IMR-90 (cell line): Measurements from ENCODE around the gene NUDT8. TPM values are rescaled to one million over a fixed set of nuclear protein-coding genes. Genes with fewer than 3 reads are reported as not detected.

Experiments
- ATAC-seq: fragments of 200-7000 bp; cut with Tn5 transposase; 2 replicates; pipeline ENCODE4 v1.9.1; 2020; ENCODE audit warnings: low read depth, mild to moderate bottlenecking, moderate library complexity
- BruUV-seq: library from RNA; stranded (reverse); fragments of 400-500 nt; replicated peaks from 2 replicates; lab custom pipeline; 2021; lab: Mats Ljungman, UMichigan
- CTCF ChIA-PET: fragments of 300-600 bp; formaldehyde crosslinking; extraction: SDS; loops from one replicate; lab custom pipeline; 2021; ENCODE audit warnings: antibody characterized with exemption; lab: Yijun Ruan, JAX
- POLR2A ChIA-PET: fragments of 300-600 bp; sonication (Branson Sonifier 250); formaldehyde crosslinking; loops from one replicate; lab custom pipeline; 2022; ENCODE audit warnings: antibody characterized with exemption; ENCODE audit not compliant: unreplicated experiment; lab: Charles Lee
- DNase-seq: peaks from one replicate; pipeline ENCODE4 v3.0.0; 2013
- H2AFZ ChIP-seq: replicated peaks from 2 replicates; pipeline ENCODE3; 2013; ENCODE audit warnings: low read length, mild to moderate bottlenecking; ENCODE audit not compliant: poor library complexity
- H2AK5ac ChIP-seq: 2 replicates; pipeline ENCODE4 v1.6.1; 2013; ENCODE audit warnings: low read depth, low read length, inconsistent platforms
- H2AK9ac ChIP-seq: replicated peaks from 2 replicates; pipeline ENCODE3; 2013; ENCODE audit warnings: mild to moderate bottlenecking, low read depth, low read length, moderate library complexity; ENCODE audit not compliant: poor library complexity
- H2BK120ac ChIP-seq: 2 replicates; pipeline ENCODE4 v1.6.1; 2013; ENCODE audit warnings: low read depth, low read length, inconsistent platforms
- H2BK15ac ChIP-seq: 3 replicates; pipeline ENCODE4 v1.6.1; 2013; ENCODE audit warnings: low read depth, low read length, inconsistent platforms
- H2BK20ac ChIP-seq: 2 replicates; pipeline ENCODE4 v1.6.1; 2013; ENCODE audit warnings: low read depth, mild to moderate bottlenecking, inconsistent platforms, low read length, moderate library complexity
- H2BK5ac ChIP-seq: 2 replicates; pipeline ENCODE4 v1.6.1; 2013; ENCODE audit warnings: mild to moderate bottlenecking, low read depth, low read length, inconsistent platforms; ENCODE audit not compliant: poor library complexity, severe bottlenecking
- H3K14ac ChIP-seq: replicated peaks from 2 replicates; pipeline ENCODE4 v1.6.1; 2013; ENCODE audit warnings: low read depth, low read length, inconsistent platforms
- H3K18ac ChIP-seq: 2 replicates; pipeline ENCODE4 v1.6.1; 2013; ENCODE audit warnings: low read depth, low read length, control low read depth
- H3K23ac ChIP-seq: 2 replicates; pipeline ENCODE4 v1.6.1; 2013; ENCODE audit warnings: low read depth, low read length, inconsistent platforms
- H3K27ac ChIP-seq: 2 replicates; pipeline ENCODE4 v1.5.1; 2013; ENCODE audit warnings: mild to moderate bottlenecking, control low read depth, low read length; ENCODE audit not compliant: insufficient read depth
- H3K27me3 ChIP-seq: 2 replicates; pipeline ENCODE4 v1.6.1; 2013; ENCODE audit warnings: low read length; ENCODE audit not compliant: control insufficient read depth, insufficient read depth
- H3K36me3 ChIP-seq: 2 replicates; pipeline ENCODE4 v1.6.1; 2013; ENCODE audit warnings: low read length, mixed read lengths; ENCODE audit not compliant: control insufficient read depth, insufficient read depth
- H3K4ac ChIP-seq: 2 replicates; pipeline ENCODE4 v1.6.1; 2013; ENCODE audit warnings: low read depth, low read length, inconsistent platforms
- H3K4me1 ChIP-seq: 2 replicates; pipeline ENCODE4 v1.6.1; 2013; ENCODE audit warnings: low read length, mixed read lengths; ENCODE audit not compliant: control insufficient read depth, insufficient read depth
- H3K4me2 ChIP-seq: 2 replicates; pipeline ENCODE4 v1.6.1; 2013; ENCODE audit warnings: low read depth, mild to moderate bottlenecking, control low read depth, low read length, moderate library complexity
- H3K4me3 ChIP-seq: 2 replicates; pipeline ENCODE4 v1.5.1; 2013; ENCODE audit warnings: low read depth, mild to moderate bottlenecking, control low read depth, low read length, moderate library complexity; ENCODE audit not compliant: insufficient read depth
- H3K56ac ChIP-seq: 2 replicates; pipeline ENCODE4 v1.6.1; 2013; ENCODE audit warnings: low read length, inconsistent platforms; ENCODE audit not compliant: insufficient read depth; ENCODE audit errors: extremely low read depth
- H3K79me1 ChIP-seq, 2 experiments: 2 replicates each; pipeline ENCODE4 v1.6.1; 2013; ENCODE audit warnings: low read length in 2 of 2, inconsistent platforms in 1 of 2, low read depth in 1 of 2
- H3K9ac ChIP-seq: 2 replicates; pipeline ENCODE4 v1.6.1; 2013; ENCODE audit warnings: low read depth, low read length, control low read depth
- H3K9me1 ChIP-seq: 2 replicates; pipeline ENCODE4 v1.6.1; 2013; ENCODE audit warnings: low read length, inconsistent platforms; ENCODE audit not compliant: insufficient read depth
- H3K9me3 ChIP-seq: 2 replicates; pipeline ENCODE4 v1.6.1; 2013; ENCODE audit warnings: low read length; ENCODE audit not compliant: control insufficient read depth, insufficient read depth
- H4K20me1 ChIP-seq: 2 replicates; pipeline ENCODE4 v1.6.1; 2013; ENCODE audit warnings: low read length, inconsistent platforms; ENCODE audit not compliant: insufficient read depth
- H4K5ac ChIP-seq: 2 replicates; pipeline ENCODE4 v1.6.1; 2013; ENCODE audit warnings: mild to moderate bottlenecking, low read depth, low read length, control low read depth
- H4K8ac ChIP-seq, 2 experiments: 2 replicates each; pipeline ENCODE4 v1.6.1; 2013; ENCODE audit warnings: low read depth in 2 of 2, low read length in 2 of 2, control low read depth in 1 of 2, inconsistent platforms in 1 of 2
- H4K91ac ChIP-seq: 2 replicates; pipeline ENCODE4 v1.6.1; 2013; ENCODE audit warnings: low read depth, low read length, inconsistent platforms; ENCODE audit not compliant: insufficient read depth
- CEBPB ChIP-seq: IDR thresholded peaks from 2 replicates; pipeline ENCODE4 v1.6.1; 2012; ENCODE audit warnings: low read depth, low read length, improper control_type of control experiment
- CTCF ChIP-seq: conservative IDR thresholded peaks from 2 replicates; pipeline ENCODE4 v1.5.1; 2012; ENCODE audit warnings: mild to moderate bottlenecking, low read depth, low read length, improper control_type of control experiment
- MAFK ChIP-seq: IDR thresholded peaks from 2 replicates; pipeline ENCODE4 v1.6.1; 2012; ENCODE audit warnings: low read depth, low read length, improper control_type of control experiment
- RCOR1 ChIP-seq: IDR thresholded peaks from 2 replicates; pipeline ENCODE4 v1.6.1; 2012; ENCODE audit warnings: mild to moderate bottlenecking, low read length, improper control_type of control experiment; ENCODE audit not compliant: insufficient replicate concordance
- WGBS, 2 experiments: methylation state at CpG; one replicate each; pipeline versions ENCODE4 v1.1.5 to v1.1.7; 2013; ENCODE audit warnings: missing lambda C conversion rate in 2 of 2; ENCODE audit not compliant: insufficient read length in 1 of 2; ENCODE audit errors: extremely low coverage in 2 of 2; 5-methylcytosine and 5-hydroxymethylcytosine counted together
- dilution Hi-C: fragments of 300-500 bp; cut with HindIII; formaldehyde crosslinking; loops from one replicate; pipeline ENCODE4 v1.14.3; 2018; ENCODE audit warnings: low sequenced_read_pairs; ENCODE audit not compliant: unreplicated experiment
- in situ Hi-C: fragments of 300-500 bp; cut with MboI; formaldehyde crosslinking; loops from 3 replicates; pipeline ENCODE4 v1.14.3; 2019; ENCODE audit warnings: low sequenced_read_pairs, inconsistent platforms, mixed read lengths
- intact Hi-C: fragments of 100-400 bp; cut with micrococcal nuclease; formaldehyde crosslinking; loops from 2 replicates; pipeline ENCODE4 v1.10.0; 2022
- polyA plus RNA-seq, 3 experiments: library from polyadenylated mRNA; depleted of rRNA; stranded (reverse); fragments of >200 nt; gene quantifications; 2 replicates each; pipeline ENCODE4 v1.2.3, GENCODE V29; 2012; ENCODE audit warnings: low replicate concordance in 1 of 3
- total RNA-seq: library from RNA; depleted of rRNA; stranded (reverse); fragments of >200 nt; gene quantifications from 2 replicates; pipeline ENCODE4 v1.2.3, GENCODE V29; 2012

NUDT8 gene
- total and polyA plus RNA-seq, 2 of the 4 experiments (the other 2 are of a cell fraction), result 1.4 to 2.5 TPM

- POLR2A ChIA-PET, result no interaction called here
Observed at GRCh38 chr11:67648140-67648795, 18.5 kb upstream of the NUDT8 start.

More at GRCh38 chr11:67648140-67648795, 18.5 kb upstream of the NUDT8 start:
- dilution Hi-C loops (no loop called here), in situ Hi-C loops (no loop called here), intact Hi-C loops (loop anchor here (10.0 kb wide), 1 partner anchor 147 kb away; no protein-coding TSS in a partner anchor)
- no peak overlapping the region for H2BK20ac ChIP-seq
- no peaks in the 10 kb centered on the region for H3K79me1 ChIP-seq
- peaks cover 7% of the 10 kb centered on the region; the same call in 1 of the 2 replicates for H3K9me1 ChIP-seq
- no peak overlapping the region for H3K9ac ChIP-seq
- TF ChIP-seq CTCF, result no peak
- TF ChIP-seq RCOR1, result no peak
- TF ChIP-seq MAFK, result no peak
- TF ChIP-seq CEBPB, result no peak
- no peaks in the 10 kb centered on the region for H3K36me3 ChIP-seq
- H2AK9ac ChIP-seq, result no peak overlapping the region
- H2AK5ac ChIP-seq, result no peak overlapping the region
- no TSS peak for BruUV-seq
- H3K4me3 ChIP-seq, result no peak overlapping the region
- no peak overlapping the region for H3K56ac ChIP-seq
- no peak overlapping the region for H4K8ac ChIP-seq
- H3K4ac ChIP-seq, result no peak overlapping the region
- H2BK5ac ChIP-seq, result no peak overlapping the region
- H3K27me3 ChIP-seq, result peaks cover 15% of the 10 kb centered on the region
- H2BK120ac ChIP-seq, result no peak overlapping the region
- H4K5ac ChIP-seq, result no peak overlapping the region
- 0 out of 2 replicates have a peak, but pooled peaks cover 4% of the 10 kb centered on the region for H4K20me1 ChIP-seq
- no peaks in the 10 kb centered on the region for H3K4me1 ChIP-seq
- no peak overlapping the region for H3K14ac ChIP-seq
- ATAC-seq, result no peak
- H3K18ac ChIP-seq, result no peak overlapping the region
- no peak overlapping the region for H3K4me2 ChIP-seq
- H3K27ac ChIP-seq, result no peak overlapping the region
- DNase-seq, result no peak
- H4K91ac ChIP-seq, result no peak overlapping the region
- CTCF ChIA-PET, result no interaction called here
- 69% methylated on average over 5 of the region's 12 CpGs; no CpG with 5 or more reads in 1 of the 2 experiments for WGBS, 2 experiments
- no peak overlapping the region for H3K23ac ChIP-seq
- no peaks in the 10 kb centered on the region; the same call in 1 of the 2 replicates for H3K9me3 ChIP-seq
- H2BK15ac ChIP-seq, result no peak overlapping the region
- H2AFZ ChIP-seq, result no peak overlapping the region
